HEK293 (cell line): ENCODE data around the gene CALHM6.

ENCODE experiments used
- BCL11A ChIP-seq: fragments of 450-650 bp; formaldehyde crosslinking; IDR thresholded peaks from 2 replicates; pipeline ENCODE4 v1.5.1; 2016; ENCODE audit warnings: low read depth, missing biosample characterization, missing genetic modification characterization
- CTCF ChIP-seq: fragments of 450-650 bp; formaldehyde crosslinking; IDR thresholded peaks from 2 replicates; pipeline ENCODE4 v1.5.1; 2016; ENCODE audit warnings: missing biosample characterization, missing genetic modification characterization
- TCF7L2 ChIP-seq: IDR thresholded peaks from 2 replicates; pipeline ENCODE4 v1.6.1; 2011; ENCODE audit warnings: low read depth, mild to moderate bottlenecking, inconsistent platforms, low read length, moderate library complexity, borderline replicate concordance
- ZNF132 ChIP-seq: fragments of 450-650 bp; formaldehyde crosslinking; IDR thresholded peaks from 2 replicates; pipeline ENCODE4 v1.5.1; 2017; ENCODE audit warnings: missing biosample characterization, missing genetic modification characterization, borderline replicate concordance
- ZNF274 ChIP-seq, 2 experiments: fragments of 200-500 bp in 1 of 2; fragments of 450-650 bp in 1 of 2; sonication (Bioruptor generic) in 1 of 2; formaldehyde crosslinking in 1 of 2; IDR thresholded peaks; 2 replicates each; pipeline versions ENCODE4 v1.5.1 to v1.6.1; 2014 to 2016; ENCODE audit warnings: borderline replicate concordance in 1 of 2, inconsistent platforms in 1 of 2, low read length in 1 of 2, missing biosample characterization in 1 of 2, missing genetic modification characterization in 1 of 2
- ZNF398 ChIP-seq: fragments of 450-650 bp; formaldehyde crosslinking; IDR thresholded peaks from 2 replicates; pipeline ENCODE4 v1.5.1; 2017; ENCODE audit warnings: missing biosample characterization, missing genetic modification characterization

- TF ChIP-seq TCF7L2 (no peak), ZNF274 (IDR thresholded peaks at IDR 0.05; ENCODE audit: low read length) (no peak), ZNF274 (tag by site-specific recombination; IDR thresholded peaks at IDR 0.05; ENCODE audit: borderline replicate concordance) (no peak), ZNF132 (no peak), CTCF (no peak), ZNF398 (tag by site-specific recombination) (no peak), BCL11A (no peak)
Observed at GRCh38 chr6:116449565-116449964, 11.6 kb upstream of the CALHM6 start.
